Subcutaneous adipose tissue (tissue), 4 donors: ENCODE data around the gene SH3BP5. TPM values are rescaled to one million over a fixed set of nuclear protein-coding genes. Genes with fewer than 3 reads are reported as not detected.

Experiments
- total RNA-seq, 4 donors: library from RNA; depleted of rRNA; stranded (reverse); fragments of >200 nt; gene quantifications; one replicate each; pipeline ENCODE4 v1.1.0, GENCODE V29; 2016
- TF ChIP-seq, protein P1 (sequence below): fragments of 450-650 bp; IDR thresholded peaks from one replicate; pipeline ENCODE4 v1.5.1; 2016; ENCODE audit warnings: low read depth, mild to moderate bottlenecking, control low read depth, antibody characterized with exemption, moderate library complexity

The SH3BP5 gene
- total RNA-seq, 4 donors from 2014 or later = 67.5 to 90.6 (median 83.7) TPM

- TF ChIP-seq, protein P1, sequence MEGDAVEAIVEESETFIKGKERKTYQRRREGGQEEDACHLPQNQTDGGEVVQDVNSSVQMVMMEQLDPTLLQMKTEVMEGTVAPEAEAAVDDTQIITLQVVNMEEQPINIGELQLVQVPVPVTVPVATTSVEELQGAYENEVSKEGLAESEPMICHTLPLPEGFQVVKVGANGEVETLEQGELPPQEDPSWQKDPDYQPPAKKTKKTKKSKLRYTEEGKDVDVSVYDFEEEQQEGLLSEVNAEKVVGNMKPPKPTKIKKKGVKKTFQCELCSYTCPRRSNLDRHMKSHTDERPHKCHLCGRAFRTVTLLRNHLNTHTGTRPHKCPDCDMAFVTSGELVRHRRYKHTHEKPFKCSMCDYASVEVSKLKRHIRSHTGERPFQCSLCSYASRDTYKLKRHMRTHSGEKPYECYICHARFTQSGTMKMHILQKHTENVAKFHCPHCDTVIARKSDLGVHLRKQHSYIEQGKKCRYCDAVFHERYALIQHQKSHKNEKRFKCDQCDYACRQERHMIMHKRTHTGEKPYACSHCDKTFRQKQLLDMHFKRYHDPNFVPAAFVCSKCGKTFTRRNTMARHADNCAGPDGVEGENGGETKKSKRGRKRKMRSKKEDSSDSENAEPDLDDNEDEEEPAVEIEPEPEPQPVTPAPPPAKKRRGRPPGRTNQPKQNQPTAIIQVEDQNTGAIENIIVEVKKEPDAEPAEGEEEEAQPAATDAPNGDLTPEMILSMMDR = no peak
Observed at GRCh38 chr3:15319575-15319974, 12.8 kb downstream of the SH3BP5 start.

- TF ChIP-seq, protein P1 = no peak
Observed at GRCh38 chr3:15319136-15319535, 13.2 kb downstream of the SH3BP5 start.

DNA sequence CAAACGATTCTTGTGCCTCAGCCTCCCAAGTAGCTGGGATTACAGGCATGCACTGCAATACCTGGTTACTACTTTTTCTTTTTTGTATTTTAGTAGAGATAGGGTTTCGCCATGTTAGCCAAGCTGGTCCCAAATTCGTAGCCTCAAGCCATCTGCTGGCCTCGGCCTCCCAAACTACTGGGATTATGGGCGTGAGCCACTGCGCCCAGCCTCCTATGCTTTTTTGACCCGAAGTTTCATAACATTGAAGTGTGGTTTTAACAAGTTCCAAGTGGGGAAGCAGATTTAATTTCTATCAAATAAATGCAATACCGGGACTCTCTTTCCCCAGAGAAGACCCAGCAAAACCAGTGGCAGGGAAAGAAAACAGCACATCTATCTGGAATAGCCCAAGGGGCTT, 13.7 kb downstream of the SH3BP5 start:
- TF ChIP-seq, protein P1 = no peak

- TF ChIP-seq, protein P1 = no peak
Observed at GRCh38 chr3:15316998-15317435, 15.4 kb downstream of the SH3BP5 start.

DNA sequence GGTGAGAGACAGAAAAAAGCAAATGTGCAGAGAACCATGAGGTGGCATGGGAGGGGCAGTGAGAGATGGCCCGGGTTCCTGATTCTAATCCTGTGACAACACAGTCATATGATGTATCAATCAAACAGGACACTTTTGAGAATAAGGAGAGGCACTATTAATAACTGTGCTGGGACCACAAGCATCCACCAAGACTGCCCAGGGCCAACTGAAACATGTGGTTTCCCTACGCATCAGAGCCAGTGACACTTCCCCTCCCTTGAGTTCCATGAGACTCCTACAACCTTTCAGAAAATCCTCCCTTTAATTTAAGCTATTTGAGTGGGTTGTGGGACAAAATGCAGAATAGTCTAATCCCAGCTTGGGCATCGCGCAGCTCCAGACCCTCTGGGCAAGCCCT, 17.4 kb downstream of the SH3BP5 start:
- TF ChIP-seq, protein P1 = no peak

DNA sequence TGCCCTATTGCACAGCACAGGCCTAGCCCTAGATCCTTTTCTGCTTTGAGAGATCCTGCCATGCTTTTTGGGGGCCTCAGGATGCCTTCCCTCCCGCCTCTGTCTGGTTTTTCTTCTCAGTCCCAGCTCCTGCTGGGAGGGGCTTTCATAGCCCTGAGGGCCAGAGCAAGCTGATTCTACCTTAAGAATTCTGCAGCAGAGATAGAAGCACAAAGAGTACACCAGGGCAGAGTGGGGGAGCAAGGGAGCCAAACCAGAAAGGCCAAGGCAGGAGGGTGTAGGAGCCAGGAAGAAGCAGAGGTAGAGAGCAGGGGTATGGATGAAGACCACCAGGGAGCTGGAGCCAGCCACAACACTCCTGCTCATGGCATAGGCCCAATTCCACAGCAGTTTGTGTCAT, 18.1 kb downstream of the SH3BP5 start:
- TF ChIP-seq, protein P1 = no peak

DNA sequence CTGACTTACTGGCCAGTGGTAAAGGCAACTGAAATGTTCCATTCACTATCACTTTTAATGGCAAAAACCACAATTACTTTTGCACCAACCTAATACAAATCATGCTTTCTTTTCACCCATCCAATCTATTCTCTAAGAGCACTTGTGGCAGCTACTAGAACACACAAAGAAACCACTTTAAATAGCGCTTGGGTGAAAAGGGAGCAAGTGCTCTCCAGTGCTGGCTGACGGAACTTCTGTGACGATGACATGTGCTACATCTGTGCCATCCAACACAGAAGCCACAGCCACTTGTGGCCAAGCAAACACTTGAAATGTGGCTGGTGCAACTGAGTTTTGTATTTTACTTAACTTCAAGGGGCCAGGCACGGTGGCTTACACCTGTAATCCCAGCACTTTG, 18.9 kb downstream of the SH3BP5 start:
- TF ChIP-seq, protein P1 = no peak
